Stimulated activated CD4-positive, alpha-beta T cell treated with anti-CD3 and anti-CD28 coated beads, TNF-alpha, amount 100 ng/mL, for 48 hours (primary cell): ENCODE data around the gene ANGPTL3.

ENCODE experiments used
- DNase-seq, 3 donors: peaks; one replicate each; pipeline ENCODE4 v3.0.0-alpha.2; 2020; ENCODE audit warnings: low read depth in 3 of 3

The ANGPTL3 gene

GRCh38 chr1:62628506-62628905 is 31.2 kb downstream of the ANGPTL3 start:
- DNase-seq, result no peak

GRCh38 chr1:62637392-62638105 is 40.2 kb downstream of the ANGPTL3 start:
- no peak for DNase-seq

- DNase-seq, result no peak
Measured at GRCh38 chr1:62643283-62643682, 46.0 kb downstream of the ANGPTL3 start.

GRCh38 chr1:62652387-62652786 is 55.1 kb downstream of the ANGPTL3 start:
- no peak for DNase-seq

GRCh38 chr1:62654744-62655143 is 57.4 kb downstream of the ANGPTL3 start:
- DNase-seq, result no peak
